ENCODE measurements around the gene SCN11A. TPM values are rescaled to one million over a fixed set of nuclear protein-coding genes. Genes with fewer than 3 reads are reported as not detected.
"Not testable (repeated sequence)": the region's sequence is repeated elsewhere in the genome, so short reads cannot be mapped to it uniquely, and the experiment has no call there.

SCN11A gene
- total RNA-seq, 1 experiment from 2014 or later, result not detected

GRCh38 chr3:39080026-39080425 lies 28.3 kb upstream of the SCN11A start:
- H3K36me3 ChIP-seq, result peaks cover 3% of the 10 kb centered on the region
- no peak overlapping the region for H3K4me3 ChIP-seq
- DNase-seq, result no peak
- H3K9me3 ChIP-seq, result no peaks in the 10 kb centered on the region
- no peaks in the 10 kb centered on the region for H3K27me3 ChIP-seq

GRCh38 chr3:39079530-39079929 lies 27.8 kb upstream of the SCN11A start:
- DNase-seq, result no peak
- Histone ChIP-seq H3K36me3 (peaks cover 3% of the 10 kb centered on the region), H3K4me3 (no peak overlapping the region), H3K27me3 (no peaks in the 10 kb centered on the region), H3K9me3 (no peaks in the 10 kb centered on the region)

- DNase-seq, result no peak
- Histone ChIP-seq H3K4me3 (no peak overlapping the region), H3K36me3 (peaks cover 3% of the 10 kb centered on the region), H3K9me3 (no peaks in the 10 kb centered on the region), H3K27me3 (no peaks in the 10 kb centered on the region)
Measured at GRCh38 chr3:39075910-39076309, 24.2 kb upstream of the SCN11A start.

GRCh38 chr3:39068556-39068955 lies 16.8 kb upstream of the SCN11A start:
- no peaks in the 10 kb centered on the region for H3K36me3 ChIP-seq
- no peaks in the 10 kb centered on the region for H3K27me3 ChIP-seq
- no peaks in the 10 kb centered on the region for H3K9me3 ChIP-seq
- H3K4me3 ChIP-seq, result no peak overlapping the region
- no peak for DNase-seq

GRCh38 chr3:39067286-39067685 lies 15.5 kb upstream of the SCN11A start:
- DNase-seq, result no peak
- Histone ChIP-seq H3K36me3 (no peaks in the 10 kb centered on the region), H3K27me3 (no peaks in the 10 kb centered on the region), H3K9me3 (no peaks in the 10 kb centered on the region), H3K4me3 (no peak overlapping the region)

GRCh38 chr3:39065197-39065596 lies 13.5 kb upstream of the SCN11A start:
- H3K9me3 ChIP-seq, result no peaks in the 10 kb centered on the region
- no peaks in the 10 kb centered on the region for H3K27me3 ChIP-seq
- H3K36me3 ChIP-seq, result no peaks in the 10 kb centered on the region
- no peak overlapping the region for H3K4me3 ChIP-seq
- peak; percentile 1 for DNase-seq

GRCh38 chr3:39064646-39065045 lies 12.9 kb upstream of the SCN11A start:
- Histone ChIP-seq H3K27me3 (no peaks in the 10 kb centered on the region), H3K9me3 (no peaks in the 10 kb centered on the region), H3K4me3 (no peak overlapping the region), H3K36me3 (no peaks in the 10 kb centered on the region)
- DNase-seq, result no peak

GRCh38 chr3:39063143-39063542 lies 11.4 kb upstream of the SCN11A start:
- Histone ChIP-seq H3K36me3 (no peaks in the 10 kb centered on the region), H3K4me3 (no peak overlapping the region), H3K9me3 (no peaks in the 10 kb centered on the region), H3K27me3 (no peaks in the 10 kb centered on the region)
- DNase-seq, result no peak

GRCh38 chr3:39062180-39062579 lies 10.4 kb upstream of the SCN11A start:
- H3K9me3 ChIP-seq, result no peaks in the 10 kb centered on the region
- no peaks in the 10 kb centered on the region for H3K36me3 ChIP-seq
- DNase-seq, result no peak
- no peak overlapping the region for H3K4me3 ChIP-seq
- no peaks in the 10 kb centered on the region for H3K27me3 ChIP-seq

- not testable (repeated sequence) for H3K36me3 ChIP-seq, H3K4me3 ChIP-seq, H3K27me3 ChIP-seq, DNase-seq, H3K9me3 ChIP-seq
Measured at GRCh38 chr3:39061228-39061627, 9.5 kb upstream of the SCN11A start.

GRCh38 chr3:39056151-39056550 lies 4.4 kb upstream of the SCN11A start:
- Histone ChIP-seq H3K36me3 (no peaks in the 10 kb centered on the region), H3K9me3 (no peaks in the 10 kb centered on the region), H3K27me3 (no peaks in the 10 kb centered on the region), H3K4me3 (no peak overlapping the region)
- DNase-seq, result no peak

- no peak for DNase-seq
- no peaks in the 10 kb centered on the region for H3K36me3 ChIP-seq
Measured at GRCh38 chr3:39053696-39054095, 2.0 kb upstream of the SCN11A start.

GRCh38 chr3:39052583-39052982 lies 839 bp upstream of the SCN11A start:
- Histone ChIP-seq H3K4me3 (peak overlapping the region; percentile 75), H3K36me3 (no peaks in the 10 kb centered on the region), H3K27me3 (no peaks in the 10 kb centered on the region), H3K9me3 (no peaks in the 10 kb centered on the region)
- DNase-seq, result no peak

More at GRCh38 chr3:39053696-39054095, 2.0 kb upstream of the SCN11A start:
- H3K27me3 ChIP-seq, result no peaks in the 10 kb centered on the region
- H3K4me3 ChIP-seq, result no peak overlapping the region
- H3K9me3 ChIP-seq, result no peaks in the 10 kb centered on the region

- Histone ChIP-seq H3K4me3 (no peak overlapping the region), H3K9me3 (no peaks in the 10 kb centered on the region), H3K36me3 (no peaks in the 10 kb centered on the region), H3K27me3 (no peaks in the 10 kb centered on the region)
- no peak for DNase-seq
Measured at GRCh38 chr3:39050029-39050428, 1.7 kb downstream of the SCN11A start.

- Histone ChIP-seq H3K4me3 (no peak overlapping the region), H3K9me3 (no peaks in the 10 kb centered on the region), H3K36me3 (no peaks in the 10 kb centered on the region), H3K27me3 (no peaks in the 10 kb centered on the region)
- DNase-seq, result no peak
Measured at GRCh38 chr3:39038165-39038564, 13.6 kb downstream of the SCN11A start.

- DNase-seq, result no peak
- no peaks in the 10 kb centered on the region for H3K36me3 ChIP-seq
- H3K27me3 ChIP-seq, result no peaks in the 10 kb centered on the region; the same call in 1 of the 2 replicates
- H3K4me3 ChIP-seq, result no peak overlapping the region
- H3K9me3 ChIP-seq, result no peaks in the 10 kb centered on the region
Measured at GRCh38 chr3:39029556-39029955, 22.2 kb downstream of the SCN11A start.

GRCh38 chr3:39028546-39028945 lies 23.2 kb downstream of the SCN11A start:
- H3K4me3 ChIP-seq, result no peak overlapping the region
- no peaks in the 10 kb centered on the region; the same call in 1 of the 2 replicates for H3K27me3 ChIP-seq
- H3K36me3 ChIP-seq, result no peaks in the 10 kb centered on the region
- H3K9me3 ChIP-seq, result no peaks in the 10 kb centered on the region
- no peak for DNase-seq

- no peak for DNase-seq
- Histone ChIP-seq H3K9me3 (no peaks in the 10 kb centered on the region), H3K27me3 (no peaks in the 10 kb centered on the region), H3K4me3 (no peak overlapping the region), H3K36me3 (no peaks in the 10 kb centered on the region)
Measured at GRCh38 chr3:39025222-39025970, 26.3 kb downstream of the SCN11A start.
